Measurements from ENCODE around the gene CD19.

CD19 gene

GRCh38 chr16:28983644-28984043 lies 51.9 kb downstream of the CD19 start:
- no peak for DNase-seq

DNA sequence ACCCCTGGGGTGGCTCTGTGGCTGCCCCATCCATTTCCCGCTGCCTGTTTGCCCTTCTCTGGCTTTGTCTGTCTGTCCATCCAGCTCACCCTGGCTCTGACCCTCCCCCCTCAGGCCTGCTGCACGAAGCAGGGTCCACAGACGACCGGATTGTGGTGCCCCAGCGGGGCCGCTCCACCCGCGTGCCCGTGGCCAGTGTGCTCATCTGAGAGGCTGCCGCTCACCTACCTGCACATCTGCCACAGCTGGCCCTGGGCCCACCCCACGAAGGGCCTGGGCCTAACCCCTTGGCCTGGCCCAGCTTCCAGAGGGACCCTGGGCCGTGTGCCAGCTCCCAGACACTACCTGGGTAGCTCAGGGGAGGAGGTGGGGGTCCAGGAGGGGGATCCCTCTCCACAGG lies 52.3 kb downstream of the CD19 start:
- no peak for DNase-seq

GRCh38 chr16:28984619-28985135 lies 52.9 kb downstream of the CD19 start, which contains the start of gene LAT:
Gene LAT (plus strand): TSS chr16:28985052. CDS start chr16:28985418, 366 bp downstream.
- DNase-seq, result peak; percentile 37 to 79 (median 66)

- DNase-seq, result no peak
Observed at GRCh38 chr16:28985211-28986041, 53.7 kb downstream of the CD19 start.

DNA sequence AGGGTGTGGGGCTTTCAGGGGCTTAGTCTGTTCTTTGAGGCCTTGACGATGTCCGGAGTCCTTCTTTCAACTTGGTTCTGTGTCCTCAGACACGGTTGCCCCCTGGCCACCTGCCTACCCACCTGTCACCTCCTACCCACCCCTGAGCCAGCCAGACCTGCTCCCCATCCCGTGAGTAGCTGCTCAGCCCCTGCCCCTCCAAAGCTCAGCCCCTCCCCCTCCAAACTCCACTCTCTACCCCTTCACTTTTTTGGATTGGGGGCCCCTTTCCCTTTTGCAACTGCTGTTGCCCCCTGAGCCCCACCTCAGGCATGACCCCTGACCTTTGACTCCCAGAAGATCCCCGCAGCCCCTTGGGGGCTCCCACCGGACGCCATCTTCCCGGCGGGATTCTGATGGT lies 54.3 kb downstream of the CD19 start:
- DNase-seq, result no peak

DNA sequence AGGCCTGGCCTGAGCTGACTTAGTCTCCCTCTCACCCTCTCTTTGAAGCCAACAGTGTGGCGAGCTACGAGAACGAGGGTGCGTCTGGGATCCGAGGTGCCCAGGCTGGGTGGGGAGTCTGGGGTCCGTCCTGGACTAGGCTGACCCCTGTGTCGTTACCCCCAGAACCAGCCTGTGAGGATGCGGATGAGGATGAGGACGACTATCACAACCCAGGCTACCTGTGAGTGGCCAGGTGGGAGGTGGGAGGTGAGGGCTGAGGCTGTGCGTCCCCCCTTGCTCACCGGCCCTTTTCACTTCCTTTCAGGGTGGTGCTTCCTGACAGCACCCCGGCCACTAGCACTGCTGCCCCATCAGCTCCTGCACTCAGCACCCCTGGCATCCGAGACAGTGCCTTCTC lies 54.7 kb downstream of the CD19 start:
- no peak for DNase-seq

DNA sequence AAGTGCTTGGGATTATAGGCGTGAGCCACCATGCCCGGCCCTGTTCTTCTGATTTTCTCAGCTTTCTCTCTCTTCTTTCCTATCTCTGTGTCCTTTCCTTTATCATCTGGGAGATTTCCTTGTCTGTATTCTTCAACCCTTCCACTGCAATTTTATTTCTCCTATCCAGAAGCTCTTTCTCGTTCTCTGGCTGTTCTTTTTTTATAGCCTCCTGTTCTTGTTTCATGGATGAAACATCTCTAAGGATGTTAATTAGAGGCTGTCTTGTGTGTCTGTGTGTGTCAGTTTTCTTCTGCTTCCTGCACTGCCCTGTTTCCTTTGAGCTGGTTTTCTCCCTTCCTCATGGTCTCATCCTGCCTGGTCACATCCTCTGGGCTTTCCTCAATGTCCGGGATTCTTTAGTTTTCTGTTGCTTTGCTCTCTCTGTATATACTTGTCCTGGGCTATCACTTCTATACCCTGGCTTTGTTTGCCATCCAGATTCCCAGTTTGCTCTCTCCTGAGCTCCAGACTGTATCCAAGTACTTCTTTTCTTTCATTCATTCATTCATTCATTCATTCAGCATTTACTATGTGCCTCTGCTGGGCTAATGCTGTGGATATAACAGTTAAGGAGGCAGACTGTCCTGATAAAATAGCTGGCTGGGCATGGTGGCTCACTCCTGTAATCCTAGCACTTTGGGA lies 55.5 kb downstream of the CD19 start:
- DNase-seq, result no peak

Measured in activated CD4-positive, CD25-positive, alpha-beta regulatory T cell (primary cell).